PC-3 (cell line): Measurements from ENCODE around the gene CD6.

ENCODE experiments used
- EZH2 ChIP-seq: fragments of 300-600 bp; sonication (generic); IDR thresholded peaks from one replicate; pipeline ENCODE4 v1.6.1; 2017; ENCODE audit warnings: antibody characterized with exemption, mild to moderate bottlenecking, low read length; ENCODE audit not compliant: unreplicated experiment
- EZH2phosphoT487 ChIP-seq: fragments of 300-600 bp; sonication (generic); IDR thresholded peaks from 2 replicates; pipeline ENCODE4 v1.6.1; 2018; ENCODE audit warnings: mild to moderate bottlenecking, antibody characterized with exemption, low read length, borderline replicate concordance
- TF ChIP-seq, protein P1 (sequence below): fragments of 300-600 bp; sonication (generic); conservative IDR thresholded peaks from 2 replicates; pipeline ENCODE4 v1.5.1; 2017; ENCODE audit warnings: antibody characterized with exemption, low read depth, mild to moderate bottlenecking, low read length

DNA sequence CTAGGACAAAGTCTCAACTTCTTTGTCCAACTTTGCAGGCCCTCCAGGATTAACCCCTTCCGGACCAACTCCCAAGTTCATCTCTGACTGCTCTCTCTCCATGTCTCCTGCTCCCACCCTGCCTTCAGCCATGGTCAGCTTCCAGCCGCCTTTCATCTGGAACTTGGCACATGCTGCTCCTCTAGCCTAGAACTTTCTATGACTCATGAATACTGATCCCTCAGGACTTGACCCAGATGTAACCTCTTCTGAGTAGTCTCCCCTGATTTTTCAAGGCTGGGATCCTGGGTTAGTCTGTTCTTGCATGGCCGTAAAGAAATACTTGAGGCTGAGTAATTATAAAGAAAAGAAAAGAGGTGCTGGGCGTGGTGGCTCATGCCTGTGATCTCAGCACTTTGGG, 14.3 kb upstream of the CD6 start:
- TF ChIP-seq EZH2phosphoT487 (no peak), EZH2 (no peak)
- TF ChIP-seq, protein P1, sequence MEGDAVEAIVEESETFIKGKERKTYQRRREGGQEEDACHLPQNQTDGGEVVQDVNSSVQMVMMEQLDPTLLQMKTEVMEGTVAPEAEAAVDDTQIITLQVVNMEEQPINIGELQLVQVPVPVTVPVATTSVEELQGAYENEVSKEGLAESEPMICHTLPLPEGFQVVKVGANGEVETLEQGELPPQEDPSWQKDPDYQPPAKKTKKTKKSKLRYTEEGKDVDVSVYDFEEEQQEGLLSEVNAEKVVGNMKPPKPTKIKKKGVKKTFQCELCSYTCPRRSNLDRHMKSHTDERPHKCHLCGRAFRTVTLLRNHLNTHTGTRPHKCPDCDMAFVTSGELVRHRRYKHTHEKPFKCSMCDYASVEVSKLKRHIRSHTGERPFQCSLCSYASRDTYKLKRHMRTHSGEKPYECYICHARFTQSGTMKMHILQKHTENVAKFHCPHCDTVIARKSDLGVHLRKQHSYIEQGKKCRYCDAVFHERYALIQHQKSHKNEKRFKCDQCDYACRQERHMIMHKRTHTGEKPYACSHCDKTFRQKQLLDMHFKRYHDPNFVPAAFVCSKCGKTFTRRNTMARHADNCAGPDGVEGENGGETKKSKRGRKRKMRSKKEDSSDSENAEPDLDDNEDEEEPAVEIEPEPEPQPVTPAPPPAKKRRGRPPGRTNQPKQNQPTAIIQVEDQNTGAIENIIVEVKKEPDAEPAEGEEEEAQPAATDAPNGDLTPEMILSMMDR: no peak
